ENCODE data around the gene TBC1D9. TPM values are rescaled to one million over a fixed set of nuclear protein-coding genes. Genes with fewer than 3 reads are reported as not detected.

The TBC1D9 gene
- total RNA-seq, 2 experiments from 2014 or later = not detected

DNA sequence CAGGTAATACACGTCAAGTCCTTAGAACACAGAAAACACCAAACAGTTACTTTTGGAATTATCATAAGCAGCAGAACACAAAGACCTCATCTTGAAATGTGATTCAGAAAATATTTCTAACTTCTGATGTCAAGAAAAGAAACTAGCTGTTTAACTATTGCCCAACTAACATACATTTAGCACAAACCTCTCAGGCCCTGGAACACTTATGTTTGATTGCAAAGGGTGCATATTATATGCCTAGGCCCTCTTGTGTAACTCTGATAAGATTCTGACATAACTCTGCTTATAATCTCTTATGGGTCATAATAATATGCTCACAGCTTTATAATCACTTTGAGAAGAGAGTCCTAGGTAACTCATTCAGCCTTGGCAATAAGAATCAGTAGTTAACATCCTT, 62.6 kb downstream of the TBC1D9 start:
- CTCF ChIA-PET = no interaction called here
- no peak for ATAC-seq
- no peak overlapping the region for H3K4me3 Mint-ChIP-seq
- H3K9me3 Mint-ChIP-seq (ENCODE audit: insufficient read depth) = no peaks in the 10 kb centered on the region
- H3K4me1 Mint-ChIP-seq (ENCODE audit: low read depth) = no peaks in the 10 kb centered on the region
- H3K27me3 Mint-ChIP-seq (ENCODE audit: low read depth) = peaks cover 6% of the 10 kb centered on the region
- no peak overlapping the region for H3K27ac Mint-ChIP-seq
- no peaks in the 10 kb centered on the region for H3K36me3 Mint-ChIP-seq (ENCODE audit: low read depth)
- no peak for DNase-seq
- POLR2A ChIA-PET = no interaction called here

DNA sequence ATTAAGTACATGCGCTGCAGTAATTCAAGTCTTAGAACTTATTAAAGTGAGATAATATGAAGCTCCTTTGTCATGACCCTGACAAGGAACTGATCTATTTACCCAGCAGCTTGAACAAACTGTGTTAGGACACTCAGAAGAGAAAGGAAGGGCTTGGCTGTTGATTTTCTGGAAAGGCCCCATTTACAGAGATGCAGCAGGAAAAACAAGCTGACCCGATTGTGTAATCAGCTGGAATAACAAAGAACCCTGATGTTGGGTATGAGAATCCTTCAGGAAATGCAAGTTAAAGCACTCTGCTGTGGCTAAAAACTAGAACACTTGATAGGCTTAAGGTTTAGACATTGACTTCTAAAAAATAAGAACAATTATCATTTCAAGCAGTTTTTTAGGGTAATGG, 64.8 kb downstream of the TBC1D9 start:
- Mint-ChIP-seq H3K4me1 (ENCODE audit: low read depth) (no peaks in the 10 kb centered on the region), H3K9me3 (ENCODE audit: insufficient read depth) (no peaks in the 10 kb centered on the region), H3K27ac (no peak overlapping the region), H3K27me3 (ENCODE audit: low read depth) (peaks cover 6% of the 10 kb centered on the region), H3K4me3 (no peak overlapping the region), H3K36me3 (ENCODE audit: low read depth) (no peaks in the 10 kb centered on the region)
- ChIA-PET CTCF (no interaction called here), POLR2A (no interaction called here)
- ATAC-seq = no peak
- no peak for DNase-seq

DNA sequence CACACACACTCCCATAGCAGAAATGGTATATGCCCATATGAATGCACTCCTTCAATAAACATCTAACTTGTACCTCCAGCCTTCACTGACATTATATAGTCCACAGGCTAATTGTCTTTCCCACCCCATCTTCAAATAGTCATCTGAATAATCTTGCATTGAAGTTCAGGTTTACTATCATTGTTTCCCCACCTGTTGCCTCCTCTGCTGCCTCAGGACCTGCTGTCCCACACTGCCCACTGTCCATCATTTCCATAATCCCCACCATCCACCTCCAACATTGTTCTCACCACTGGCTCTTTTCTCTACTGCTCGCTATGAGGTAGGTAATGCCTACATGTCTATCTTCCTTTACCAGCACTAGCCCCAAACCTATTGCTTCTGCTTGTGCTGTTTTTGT, 66.1 kb downstream of the TBC1D9 start:
- H3K36me3 Mint-ChIP-seq (ENCODE audit: low read depth) = no peaks in the 10 kb centered on the region
- no peaks in the 10 kb centered on the region for H3K4me1 Mint-ChIP-seq (ENCODE audit: low read depth)
- no peaks in the 10 kb centered on the region for H3K9me3 Mint-ChIP-seq (ENCODE audit: insufficient read depth)
- POLR2A ChIA-PET = no interaction called here
- DNase-seq (no peak), ATAC-seq (no peak)
- H3K27ac Mint-ChIP-seq = no peak overlapping the region
- H3K4me3 Mint-ChIP-seq = no peak overlapping the region
- CTCF ChIA-PET = no interaction called here
- H3K27me3 Mint-ChIP-seq (ENCODE audit: low read depth) = peaks cover 11% of the 10 kb centered on the region

- H3K27ac Mint-ChIP-seq = no peak overlapping the region
- no peak overlapping the region for H3K4me3 Mint-ChIP-seq
- no peaks in the 10 kb centered on the region for H3K4me1 Mint-ChIP-seq (ENCODE audit: low read depth)
- ATAC-seq = no peak
- no peaks in the 10 kb centered on the region for H3K36me3 Mint-ChIP-seq (ENCODE audit: low read depth)
- H3K9me3 Mint-ChIP-seq (ENCODE audit: insufficient read depth) = no peaks in the 10 kb centered on the region
- H3K27me3 Mint-ChIP-seq (ENCODE audit: low read depth) = peaks cover 11% of the 10 kb centered on the region
- no peak for DNase-seq
- ChIA-PET CTCF (no interaction called here), POLR2A (no interaction called here)
Observed at GRCh38 chr4:140689623-140690022, 66.6 kb downstream of the TBC1D9 start.

DNA sequence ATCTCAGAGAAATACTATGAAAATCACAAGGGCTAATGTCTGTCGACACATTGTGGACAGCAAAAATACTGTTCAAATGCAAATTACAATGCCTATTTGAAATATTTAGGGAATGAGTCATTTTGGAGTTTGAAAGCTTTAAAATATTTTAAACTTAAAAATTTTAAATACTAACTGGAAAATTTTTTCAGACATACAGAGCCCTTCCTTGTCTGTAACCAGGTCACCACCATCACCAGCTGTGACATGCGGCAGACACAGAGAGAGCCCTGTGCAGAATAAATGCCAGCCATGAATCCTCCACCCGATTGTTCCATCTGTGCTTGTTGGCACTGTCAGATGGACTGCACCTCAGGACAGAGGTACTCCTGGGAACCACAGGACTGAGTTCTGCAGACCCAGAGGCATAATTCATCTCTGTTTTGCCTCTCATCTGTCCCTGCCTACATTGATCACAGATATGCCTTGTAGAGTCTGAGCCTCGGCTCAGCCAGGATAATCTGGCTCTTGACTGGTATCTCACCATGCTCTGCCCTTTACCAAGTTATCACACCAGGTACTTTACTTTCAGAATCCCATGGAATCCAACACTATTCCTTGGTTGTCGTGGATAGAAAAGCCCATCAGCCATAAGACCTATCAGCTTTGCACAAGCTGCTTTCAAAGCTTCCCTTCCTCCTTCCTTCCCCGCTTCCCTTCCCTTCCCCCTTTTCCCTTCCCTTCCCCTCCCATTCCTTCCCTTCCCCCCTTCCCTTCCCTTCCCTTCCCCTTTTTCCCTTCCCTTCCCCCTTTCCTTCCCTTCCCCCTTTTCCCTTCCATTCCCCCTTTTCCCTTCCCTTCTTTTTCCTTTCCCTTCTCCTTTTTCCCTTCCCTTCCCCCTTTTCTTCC, 67.2 kb downstream of the TBC1D9 start:
- ChIA-PET CTCF (no interaction called here), POLR2A (no interaction called here)
- Mint-ChIP-seq H3K27me3 (ENCODE audit: low read depth) (peaks cover 11% of the 10 kb centered on the region), H3K4me3 (no peak overlapping the region), H3K9me3 (ENCODE audit: insufficient read depth) (no peaks in the 10 kb centered on the region), H3K36me3 (ENCODE audit: low read depth) (no peaks in the 10 kb centered on the region), H3K4me1 (ENCODE audit: low read depth) (no peaks in the 10 kb centered on the region), H3K27ac (no peak overlapping the region)
- ATAC-seq (no peak), DNase-seq (no peak)

DNA sequence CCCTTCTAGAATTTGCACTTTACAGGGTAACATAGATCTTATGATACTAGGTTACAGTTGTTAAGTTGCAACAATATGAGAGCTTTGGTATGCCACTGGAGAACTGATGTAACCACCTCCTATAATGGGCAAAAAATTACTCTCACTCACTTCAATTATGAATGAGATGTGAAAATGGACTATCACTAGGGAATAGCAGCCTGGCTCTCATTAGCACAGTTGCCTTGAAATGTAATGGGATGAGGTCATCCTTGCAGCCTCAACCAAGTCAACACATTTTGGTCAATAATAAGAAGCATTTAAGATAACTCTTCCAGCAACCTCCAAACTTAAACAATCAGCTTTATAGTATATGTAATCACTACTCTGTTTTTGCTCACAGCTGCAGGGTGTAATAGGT, 69.4 kb downstream of the TBC1D9 start:
- ATAC-seq = no peak
- Mint-ChIP-seq H3K4me3 (no peak overlapping the region), H3K27ac (no peak overlapping the region), H3K4me1 (ENCODE audit: low read depth) (no peaks in the 10 kb centered on the region), H3K9me3 (ENCODE audit: insufficient read depth) (no peaks in the 10 kb centered on the region), H3K27me3 (ENCODE audit: low read depth) (peaks cover 10% of the 10 kb centered on the region), H3K36me3 (ENCODE audit: low read depth) (no peaks in the 10 kb centered on the region)
- DNase-seq = no peak
- ChIA-PET CTCF (no interaction called here), POLR2A (no interaction called here)

- POLR2A ChIA-PET = no interaction called here
- Mint-ChIP-seq H3K36me3 (ENCODE audit: low read depth) (no peaks in the 10 kb centered on the region), H3K4me1 (ENCODE audit: low read depth) (no peaks in the 10 kb centered on the region), H3K4me3 (no peak overlapping the region), H3K9me3 (ENCODE audit: insufficient read depth) (no peaks in the 10 kb centered on the region), H3K27me3 (ENCODE audit: low read depth) (peaks cover 18% of the 10 kb centered on the region), H3K27ac (no peak overlapping the region)
- DNase-seq (no peak), ATAC-seq (no peak)
- CTCF ChIA-PET = no interaction called here
Observed at GRCh38 chr4:140684314-140684713, 71.9 kb downstream of the TBC1D9 start.

GRCh38 chr4:140681201-140681600, 75.0 kb downstream of the TBC1D9 start:
- ChIA-PET POLR2A (no interaction called here), CTCF (no interaction called here)
- DNase-seq = no peak
- no peak for ATAC-seq
- Mint-ChIP-seq H3K27ac (no peak overlapping the region), H3K4me1 (ENCODE audit: low read depth) (no peaks in the 10 kb centered on the region), H3K27me3 (ENCODE audit: low read depth) (peaks cover 32% of the 10 kb centered on the region), H3K4me3 (no peak overlapping the region), H3K9me3 (ENCODE audit: insufficient read depth) (no peaks in the 10 kb centered on the region), H3K36me3 (ENCODE audit: low read depth) (no peaks in the 10 kb centered on the region)

DNA sequence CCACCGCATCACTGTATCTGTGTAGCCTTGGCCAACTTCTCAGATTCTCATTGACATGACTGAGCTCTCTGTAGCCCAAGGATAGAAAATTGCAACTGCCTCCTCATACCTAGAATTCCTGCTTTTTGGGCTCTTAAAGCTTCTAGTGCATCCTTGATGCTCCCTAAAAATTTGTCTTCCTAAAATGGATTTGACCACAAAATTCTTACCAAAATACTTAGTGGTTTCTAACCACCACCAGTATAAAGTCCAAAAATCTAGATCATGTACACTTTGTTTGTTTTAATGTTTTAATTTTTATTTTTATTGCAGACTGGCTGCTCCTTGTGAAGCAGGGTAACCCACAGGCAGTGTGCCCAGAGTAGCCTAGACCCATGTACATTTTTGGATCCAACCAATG, 75.5 kb downstream of the TBC1D9 start:
- Mint-ChIP-seq H3K36me3 (ENCODE audit: low read depth) (no peaks in the 10 kb centered on the region), H3K4me3 (no peak overlapping the region), H3K4me1 (ENCODE audit: low read depth) (peaks cover 5% of the 10 kb centered on the region), H3K27me3 (ENCODE audit: low read depth) (peaks cover 29% of the 10 kb centered on the region), H3K27ac (no peak overlapping the region), H3K9me3 (ENCODE audit: insufficient read depth) (no peaks in the 10 kb centered on the region)
- POLR2A ChIA-PET = no interaction called here
- no peak for ATAC-seq
- no peak for DNase-seq
- CTCF ChIA-PET = no interaction called here

GRCh38 chr4:140679576-140679975, 76.6 kb downstream of the TBC1D9 start:
- no peak overlapping the region for H3K27ac Mint-ChIP-seq
- H3K4me3 Mint-ChIP-seq = no peak overlapping the region
- no peaks in the 10 kb centered on the region for H3K36me3 Mint-ChIP-seq (ENCODE audit: low read depth)
- DNase-seq (no peak), ATAC-seq (no peak)
- POLR2A ChIA-PET = no interaction called here
- no peaks in the 10 kb centered on the region for H3K9me3 Mint-ChIP-seq (ENCODE audit: insufficient read depth)
- CTCF ChIA-PET = no interaction called here
- peaks cover 27% of the 10 kb centered on the region for H3K27me3 Mint-ChIP-seq (ENCODE audit: low read depth)
- H3K4me1 Mint-ChIP-seq (ENCODE audit: low read depth) = peaks cover 10% of the 10 kb centered on the region

- no peak for DNase-seq
- ATAC-seq = no peak
- CTCF ChIA-PET = no interaction called here
- Mint-ChIP-seq H3K27me3 (ENCODE audit: low read depth) (peaks cover 21% of the 10 kb centered on the region), H3K27ac (no peak overlapping the region), H3K36me3 (ENCODE audit: low read depth) (no peaks in the 10 kb centered on the region), H3K4me3 (no peak overlapping the region), H3K9me3 (ENCODE audit: insufficient read depth) (no peaks in the 10 kb centered on the region), H3K4me1 (ENCODE audit: low read depth) (peaks cover 10% of the 10 kb centered on the region)
- POLR2A ChIA-PET = interaction anchor here (0.6 kb wide), 1 partner anchor 194 kb away, joined by 3 read pairs; no protein-coding TSS in a partner anchor
Observed at GRCh38 chr4:140675599-140676231, 80.5 kb downstream of the TBC1D9 start.

- peaks cover 10% of the 10 kb centered on the region for H3K4me1 Mint-ChIP-seq (ENCODE audit: low read depth)
- H3K9me3 Mint-ChIP-seq (ENCODE audit: insufficient read depth) = no peaks in the 10 kb centered on the region
- no peak overlapping the region for H3K4me3 Mint-ChIP-seq
- ATAC-seq = no peak
- ChIA-PET POLR2A (no interaction called here), CTCF (interaction anchor here (0.8 kb wide), 1 partner anchor 314 kb away, joined by 3 read pairs; no protein-coding TSS in a partner anchor)
- DNase-seq = no peak
- H3K27me3 Mint-ChIP-seq (ENCODE audit: low read depth) = peaks cover 11% of the 10 kb centered on the region
- no peak overlapping the region for H3K27ac Mint-ChIP-seq
- H3K36me3 Mint-ChIP-seq (ENCODE audit: low read depth) = no peaks in the 10 kb centered on the region
Observed at GRCh38 chr4:140673729-140674128, 82.5 kb downstream of the TBC1D9 start.

All from activated CD8-positive, alpha-beta T cell treated with anti-CD3 and anti-CD28 coated beads, Interleukin-2, amount 10 ng/mL, durations not matched to agents 7 days and 5 days (primary cell).